ENCODE measurements around the gene MT1A.

MT1A gene

GRCh38 chr16:56675685-56676210 is 37.3 kb downstream of the MT1A start:
- Histone ChIP-seq H3K9me3 (ENCODE audit: insufficient read depth, low read depth, low read length) (no peaks in the 10 kb centered on the region), H3K36me3 (ENCODE audit: insufficient read depth, low read depth, low read length) (no peaks in the 10 kb centered on the region), H3K9ac (ENCODE audit: low read depth, low read length) (peak overlapping the region; percentile 77; the same call in 1 of the 2 replicates), H3K4me3 (ENCODE audit: low read length) (peak overlapping the region; percentile 63), H3K4me1 (ENCODE audit: insufficient read depth, low read length) (peaks cover 6% of the 10 kb centered on the region; the same call in 1 of the 2 replicates), H3K27ac (ENCODE audit: low read length) (no peak overlapping the region), H3K27me3 (ENCODE audit: insufficient read depth, low read length) (peaks cover 95% of the 10 kb centered on the region)

GRCh38 chr16:56677474-56677873 is 39.0 kb downstream of the MT1A start:
- Histone ChIP-seq H3K27me3 (ENCODE audit: insufficient read depth, low read length) (peaks cover 95% of the 10 kb centered on the region), H3K36me3 (ENCODE audit: insufficient read depth, low read depth, low read length) (no peaks in the 10 kb centered on the region), H3K9me3 (ENCODE audit: insufficient read depth, low read depth, low read length) (no peaks in the 10 kb centered on the region), H3K4me3 (ENCODE audit: low read length) (no peak overlapping the region), H3K27ac (ENCODE audit: low read length) (no peak overlapping the region), H3K4me1 (ENCODE audit: insufficient read depth, low read length) (peaks cover 10% of the 10 kb centered on the region; the same call in 1 of the 2 replicates), H3K9ac (ENCODE audit: low read depth, low read length) (no peak overlapping the region)

- peaks cover 14% of the 10 kb centered on the region; the same call in 1 of the 2 replicates for H3K4me1 ChIP-seq (ENCODE audit: insufficient read depth, low read length)
- no peaks in the 10 kb centered on the region for H3K36me3 ChIP-seq (ENCODE audit: insufficient read depth, low read depth, low read length)
- peaks cover 94% of the 10 kb centered on the region for H3K27me3 ChIP-seq (ENCODE audit: insufficient read depth, low read length)
- no peak overlapping the region for H3K9ac ChIP-seq (ENCODE audit: low read depth, low read length)
- no peak overlapping the region for H3K27ac ChIP-seq (ENCODE audit: low read length)
- no peaks in the 10 kb centered on the region for H3K9me3 ChIP-seq (ENCODE audit: insufficient read depth, low read depth, low read length)
- no peak overlapping the region for H3K4me3 ChIP-seq (ENCODE audit: low read length)
Measured at GRCh38 chr16:56679078-56679730, 40.7 kb downstream of the MT1A start.

- Histone ChIP-seq H3K4me3 (ENCODE audit: low read length) (no peak overlapping the region), H3K27ac (ENCODE audit: low read length) (no peak overlapping the region), H3K36me3 (ENCODE audit: insufficient read depth, low read depth, low read length) (no peaks in the 10 kb centered on the region), H3K9me3 (ENCODE audit: insufficient read depth, low read depth, low read length) (no peaks in the 10 kb centered on the region), H3K4me1 (ENCODE audit: insufficient read depth, low read length) (peaks cover 13% of the 10 kb centered on the region; the same call in 1 of the 2 replicates), H3K9ac (ENCODE audit: low read depth, low read length) (no peak overlapping the region), H3K27me3 (ENCODE audit: insufficient read depth, low read length) (peaks cover 94% of the 10 kb centered on the region)
Measured at GRCh38 chr16:56679818-56680217, 41.4 kb downstream of the MT1A start.

GRCh38 chr16:56681939-56682702 is 43.7 kb downstream of the MT1A start, which contains the start of gene MT1X:
MT1X (plus strand) TSS chr16:56682470; CDS start chr16:56682541, 71 bp downstream.
- no peaks in the 10 kb centered on the region for H3K36me3 ChIP-seq (ENCODE audit: insufficient read depth, low read depth, low read length)
- H3K9me3 ChIP-seq (ENCODE audit: insufficient read depth, low read depth, low read length): peaks cover 3% of the 10 kb centered on the region; the same call in 1 of the 2 replicates
- H3K27ac ChIP-seq (ENCODE audit: low read length): no peak within 1 kb of the TSS

GRCh38 chr16:56682703-56683397 is 44.4 kb downstream of the MT1A start:
- Histone ChIP-seq H3K4me3 (ENCODE audit: low read length) (peak overlapping the region; percentile 73), H3K9ac (ENCODE audit: low read depth, low read length) (peak overlapping the region; percentile 81; the same call in 1 of the 2 replicates), H3K9me3 (ENCODE audit: insufficient read depth, low read depth, low read length) (peaks cover 3% of the 10 kb centered on the region; the same call in 1 of the 2 replicates), H3K27ac (ENCODE audit: low read length) (no peak overlapping the region), H3K27me3 (ENCODE audit: insufficient read depth, low read length) (peaks cover 68% of the 10 kb centered on the region), H3K4me1 (ENCODE audit: insufficient read depth, low read length) (peaks cover 9% of the 10 kb centered on the region; the same call in 1 of the 2 replicates), H3K36me3 (ENCODE audit: insufficient read depth, low read depth, low read length) (no peaks in the 10 kb centered on the region)

More at GRCh38 chr16:56681939-56682702, 43.7 kb downstream of the MT1A start, which contains the start of gene MT1X:
- H3K4me3 ChIP-seq (ENCODE audit: low read length): peak within 1 kb of the TSS; percentile 73
- peaks cover 9% of the 10 kb centered on the region; the same call in 1 of the 2 replicates for H3K4me1 ChIP-seq (ENCODE audit: insufficient read depth, low read length)
- peaks cover 73% of the 10 kb centered on the region for H3K27me3 ChIP-seq (ENCODE audit: insufficient read depth, low read length)
- H3K9ac ChIP-seq (ENCODE audit: low read depth, low read length): peak within 1 kb of the TSS; percentile 81

- Histone ChIP-seq H3K27me3 (ENCODE audit: insufficient read depth, low read length) (peaks cover 65% of the 10 kb centered on the region), H3K4me3 (ENCODE audit: low read length) (peak overlapping the region; percentile 73), H3K9me3 (ENCODE audit: insufficient read depth, low read depth, low read length) (peaks cover 3% of the 10 kb centered on the region; the same call in 1 of the 2 replicates), H3K36me3 (ENCODE audit: insufficient read depth, low read depth, low read length) (no peaks in the 10 kb centered on the region), H3K27ac (ENCODE audit: low read length) (no peak overlapping the region), H3K9ac (ENCODE audit: low read depth, low read length) (peak overlapping the region; percentile 10; the same call in 1 of the 2 replicates), H3K4me1 (ENCODE audit: insufficient read depth, low read length) (peaks cover 9% of the 10 kb centered on the region; the same call in 1 of the 2 replicates)
Measured at GRCh38 chr16:56683424-56684172, 45.1 kb downstream of the MT1A start.

- no peak overlapping the region for H3K9ac ChIP-seq (ENCODE audit: low read depth, low read length)
- no peaks in the 10 kb centered on the region for H3K36me3 ChIP-seq (ENCODE audit: insufficient read depth, low read depth, low read length)
- H3K9me3 ChIP-seq (ENCODE audit: insufficient read depth, low read depth, low read length): peaks cover 3% of the 10 kb centered on the region; the same call in 1 of the 2 replicates
- no peak overlapping the region for H3K4me3 ChIP-seq (ENCODE audit: low read length)
- H3K27me3 ChIP-seq (ENCODE audit: insufficient read depth, low read length): peaks cover 57% of the 10 kb centered on the region
- no peak overlapping the region for H3K27ac ChIP-seq (ENCODE audit: low read length)
- H3K4me1 ChIP-seq (ENCODE audit: insufficient read depth, low read length): peaks cover 9% of the 10 kb centered on the region; the same call in 1 of the 2 replicates
Measured at GRCh38 chr16:56684256-56684925, 45.9 kb downstream of the MT1A start.

GRCh38 chr16:56684926-56685590 is 46.6 kb downstream of the MT1A start:
- peaks cover 9% of the 10 kb centered on the region; the same call in 1 of the 2 replicates for H3K4me1 ChIP-seq (ENCODE audit: insufficient read depth, low read length)
- peaks cover 50% of the 10 kb centered on the region for H3K27me3 ChIP-seq (ENCODE audit: insufficient read depth, low read length)
- peaks cover 3% of the 10 kb centered on the region; the same call in 1 of the 2 replicates for H3K9me3 ChIP-seq (ENCODE audit: insufficient read depth, low read depth, low read length)
- H3K27ac ChIP-seq (ENCODE audit: low read length): no peak overlapping the region
- no peak overlapping the region for H3K9ac ChIP-seq (ENCODE audit: low read depth, low read length)
- no peak overlapping the region for H3K4me3 ChIP-seq (ENCODE audit: low read length)
- no peaks in the 10 kb centered on the region for H3K36me3 ChIP-seq (ENCODE audit: insufficient read depth, low read depth, low read length)

- peaks cover 6% of the 10 kb centered on the region; the same call in 1 of the 2 replicates for H3K4me1 ChIP-seq (ENCODE audit: insufficient read depth, low read length)
- H3K4me3 ChIP-seq (ENCODE audit: low read length): no peak overlapping the region
- no peak overlapping the region for H3K9ac ChIP-seq (ENCODE audit: low read depth, low read length)
- H3K36me3 ChIP-seq (ENCODE audit: insufficient read depth, low read depth, low read length): no peaks in the 10 kb centered on the region
- no peak overlapping the region for H3K27ac ChIP-seq (ENCODE audit: low read length)
- peaks cover 3% of the 10 kb centered on the region; the same call in 1 of the 2 replicates for H3K9me3 ChIP-seq (ENCODE audit: insufficient read depth, low read depth, low read length)
- H3K27me3 ChIP-seq (ENCODE audit: insufficient read depth, low read length): peaks cover 35% of the 10 kb centered on the region
Measured at GRCh38 chr16:56686758-56687157, 48.3 kb downstream of the MT1A start.

Data from iPS-20b (cell line).